ENCODE data around the gene HS6ST2. TPM values are rescaled to one million over a fixed set of nuclear protein-coding genes. Genes with fewer than 3 reads are reported as not detected.

Gene HS6ST2
- total and polyA plus RNA-seq, 9 of the 15 experiments (the other 6 are each of a cell fraction or from before 2014, with no cell fraction given): not detected

- TF ChIP-seq CHD7 (IDR thresholded peaks at IDR 0.05; ENCODE audit: low read depth, low read length) (no peak), ZNF143 (CRISPR knock-in tag; IDR thresholded peaks at IDR 0.05) (no peak), SRSF3 (IDR thresholded peaks at IDR 0.05; ENCODE audit: insufficient read depth, low read length) (no peak), DIDO1 (tag; IDR thresholded peaks at IDR 0.05; ENCODE audit: low read depth) (no peak), TSHZ1 (CRISPR knock-in tag; IDR thresholded peaks at IDR 0.05) (no peak), SMARCC2 (IDR thresholded peaks at IDR 0.05; ENCODE audit: low read depth) (no peak), POLR2G (IDR thresholded peaks at IDR 0.05; ENCODE audit: low read depth, low read length) (no peak), NFXL1 (CRISPR knock-in tag; IDR thresholded peaks at IDR 0.05) (no peak), FOXA1 (IDR thresholded peaks at IDR 0.05; ENCODE audit: borderline replicate concordance) (no peak), SAFB (IDR thresholded peaks at IDR 0.05; ENCODE audit: borderline replicate concordance, low read depth, low read length) (no peak), BACH1 (tag; IDR thresholded peaks at IDR 0.05) (no peak), ZZZ3 (IDR thresholded peaks at IDR 0.05) (no peak)
Measured at GRCh38 chrX:132676561-132677186, 281.8 kb downstream of the HS6ST2 start (continued).

Data from K562 (cell line).